ENCODE results near the gene SLC43A3. TPM values are rescaled to one million over a fixed set of nuclear protein-coding genes. Genes with fewer than 3 reads are reported as not detected.

SLC43A3 gene
- total RNA-seq, 1 experiment from 2014 or later: 21.4 TPM

GRCh38 chr11:57419146-57419545 is 7.8 kb downstream of the SLC43A3 start:
- H3K23me2 ChIP-seq (ENCODE audit: insufficient read length, low read depth, low read length, poor library complexity, severe bottlenecking): no peaks in the 10 kb centered on the region
- H3K4me3 Mint-ChIP-seq: no peak overlapping the region
- H3K4me1 ChIP-seq (ENCODE audit: insufficient read depth, low read length): no peaks in the 10 kb centered on the region; the same call in 1 of the 2 replicates
- H4K91ac ChIP-seq (ENCODE audit: insufficient read length, low read depth, low read length): no peak overlapping the region
- H3K36me3 Mint-ChIP-seq (ENCODE audit: insufficient read depth in 1 of 3, low read depth in 3 of 3): peaks cover 21 to 46% (median 43%) of the 10 kb centered on the region in 3 experiments
- no CpG with 5 or more reads among the region's 3 CpGs for WGBS (ENCODE audit: extremely low coverage, insufficient read length, low lambda C conversion rate)
- H4K5ac ChIP-seq (ENCODE audit: insufficient read length, low read depth, low read length): no peak overlapping the region
- no peak overlapping the region for H2BK5ac ChIP-seq (ENCODE audit: insufficient read length, low read length)
- H3T11ph ChIP-seq (ENCODE audit: low read length): no peak overlapping the region
- H3K18ac ChIP-seq (ENCODE audit: insufficient read length, low read depth, low read length): no peak overlapping the region
- peaks cover 8 to 18% of the 10 kb centered on the region in 2 experiments for H3K4me1 Mint-ChIP-seq
- H4K20me1 ChIP-seq (ENCODE audit: control insufficient read depth, insufficient read depth, insufficient read length): no peaks in the 10 kb centered on the region
- H2AFZ ChIP-seq (ENCODE audit: low read length): no peak overlapping the region
- TF ChIP-seq CTCF (conservative IDR thresholded peaks at IDR 0.05): no peak
- H3K27me3 ChIP-seq (ENCODE audit: insufficient read depth, low read length): no peaks in the 10 kb centered on the region
- H3K79me1 ChIP-seq (ENCODE audit: insufficient read depth, low read depth, low read length, poor library complexity, severe bottlenecking): no peaks in the 10 kb centered on the region
- no peak overlapping the region; a peak in 2 of 7 replicates for H3K27ac Mint-ChIP-seq
- no peak overlapping the region for H4K8ac ChIP-seq (replicated peaks; ENCODE audit: insufficient read length, low read depth, low read length)
- H3K56ac ChIP-seq (ENCODE audit: insufficient read length, low read depth, low read length): no peak overlapping the region
- H3K23ac ChIP-seq (ENCODE audit: insufficient read length, low read depth, low read length): no peak overlapping the region
- H2BK120ac ChIP-seq (ENCODE audit: low read depth, low read length, poor library complexity, severe bottlenecking): no peak overlapping the region
- H2BK20ac ChIP-seq (ENCODE audit: low read depth, low read length, poor library complexity, severe bottlenecking): no peak overlapping the region
- H3K9me3 ChIP-seq (ENCODE audit: control insufficient read depth, low read depth, low read length): no peaks in the 10 kb centered on the region
- no peak overlapping the region for H3K4ac ChIP-seq (ENCODE audit: low read depth, low read length)
- no peak for DNase-seq
- H2AK5ac ChIP-seq (ENCODE audit: insufficient read length, low read length): no peak overlapping the region
- H3K9ac ChIP-seq (ENCODE audit: extremely low read depth, insufficient read length, low read length): no peak overlapping the region
- H3K4me2 ChIP-seq (ENCODE audit: insufficient read depth, insufficient read length, low read length): no peak overlapping the region
- H3K27ac ChIP-seq (ENCODE audit: insufficient read length, low read depth, low read length): no peak overlapping the region
- no peaks in the 10 kb centered on the region for H3K27me3 Mint-ChIP-seq (ENCODE audit: low read depth)
- no peak overlapping the region for H2BK15ac ChIP-seq (ENCODE audit: low read depth, low read length)
- no peak overlapping the region for H2BK12ac ChIP-seq (ENCODE audit: insufficient read length, low read depth, low read length)
- H3K14ac ChIP-seq (ENCODE audit: insufficient read depth, low read length): no peak overlapping the region
- H3K79me2 ChIP-seq (ENCODE audit: insufficient read depth, low read length): no peaks in the 10 kb centered on the region
- H3K9me3 Mint-ChIP-seq: no peaks in the 10 kb centered on the region

Measured in H9 (cell line).